Activated T-cell treated with anti-CD3 and anti-CD28 coated beads, Interleukin-2, amount 50 U/mL, for 4 hours (primary cell): ENCODE measurements around the gene RACK1. TPM values are rescaled to one million over a fixed set of nuclear protein-coding genes. Genes with fewer than 3 reads are reported as not detected.

Experiments used
- total RNA-seq, 3 donors: library from RNA; stranded (reverse); gene quantifications; one replicate each; pipeline ENCODE4 v1.2.1, GENCODE V29; 2021

Gene RACK1
- total RNA-seq, 3 donors from 2014 or later = 2,938 to 3,145 (median 2,972) TPM

Other genes with a start within 250 kb of the RACK1 start
- under 1 TPM in 2 of 3 donors, not detected in 1; 0.13 to 0.35 TPM for gene BTNL9, start 203.6 kb downstream of the RACK1 start, total RNA-seq
- not detected for gene OR2V1, start 112.7 kb downstream of the RACK1 start, total RNA-seq
- not detected for gene OR2V2, start 96.3 kb downstream of the RACK1 start, total RNA-seq
- 1 to 10 TPM in 1 of 3 donors, under 1 TPM in 2; 0.18 to 2.1 (median 0.99) TPM for gene TRIM7, start 38.7 kb downstream of the RACK1 start, total RNA-seq
- 10 to 100 TPM; 37.6 to 39.5 (median 38.3) TPM for gene TRIM41, start 20.6 kb downstream of the RACK1 start, total RNA-seq
- gene TRIM52, start 17.2 kb upstream of the RACK1 start, total RNA-seq = 10 to 100 TPM; 11.4 to 12.5 (median 12.0) TPM
- gene OR4F3, start 123.4 kb upstream of the RACK1 start, total RNA-seq = not detected